HEK293 (cell line): Measurements from ENCODE around the gene WDR77.

Source experiments
- OVOL3 ChIP-seq: fragments of 450-650 bp; formaldehyde crosslinking; IDR thresholded peaks from 2 replicates; pipeline ENCODE4 v1.5.1; 2016; ENCODE audit warnings: missing biosample characterization, missing genetic modification characterization
- TCF7L2 ChIP-seq: IDR thresholded peaks from 2 replicates; pipeline ENCODE4 v1.6.1; 2011; ENCODE audit warnings: low read depth, mild to moderate bottlenecking, inconsistent platforms, low read length, moderate library complexity, borderline replicate concordance
- YY1 ChIP-seq: fragments of 450-650 bp; formaldehyde crosslinking; IDR thresholded peaks from 2 replicates; pipeline ENCODE4 v1.5.1; 2018; ENCODE audit warnings: missing biosample characterization, missing genetic modification characterization
- ZBTB20 ChIP-seq: fragments of 450-650 bp; formaldehyde crosslinking; IDR thresholded peaks from 2 replicates; pipeline ENCODE4 v1.5.1; 2016; ENCODE audit warnings: missing biosample characterization, missing genetic modification characterization
- ZNF274 ChIP-seq, 2 experiments: fragments of 200-500 bp in 1 of 2; fragments of 450-650 bp in 1 of 2; sonication (Bioruptor generic) in 1 of 2; formaldehyde crosslinking in 1 of 2; IDR thresholded peaks; 2 replicates each; pipeline versions ENCODE4 v1.5.1 to v1.6.1; 2014 to 2016; ENCODE audit warnings: borderline replicate concordance in 1 of 2, inconsistent platforms in 1 of 2, low read length in 1 of 2, missing biosample characterization in 1 of 2, missing genetic modification characterization in 1 of 2
- ZNF473 ChIP-seq: fragments of 450-650 bp; formaldehyde crosslinking; IDR thresholded peaks from 2 replicates; pipeline ENCODE4 v1.5.1; 2017; ENCODE audit warnings: missing biosample characterization, missing genetic modification characterization
- TF ChIP-seq, protein P1 (sequence below): fragments of 450-650 bp; formaldehyde crosslinking; IDR thresholded peaks from 2 replicates; pipeline ENCODE4 v1.5.1; 2016; ENCODE audit warnings: missing biosample characterization, missing genetic modification characterization

DNA sequence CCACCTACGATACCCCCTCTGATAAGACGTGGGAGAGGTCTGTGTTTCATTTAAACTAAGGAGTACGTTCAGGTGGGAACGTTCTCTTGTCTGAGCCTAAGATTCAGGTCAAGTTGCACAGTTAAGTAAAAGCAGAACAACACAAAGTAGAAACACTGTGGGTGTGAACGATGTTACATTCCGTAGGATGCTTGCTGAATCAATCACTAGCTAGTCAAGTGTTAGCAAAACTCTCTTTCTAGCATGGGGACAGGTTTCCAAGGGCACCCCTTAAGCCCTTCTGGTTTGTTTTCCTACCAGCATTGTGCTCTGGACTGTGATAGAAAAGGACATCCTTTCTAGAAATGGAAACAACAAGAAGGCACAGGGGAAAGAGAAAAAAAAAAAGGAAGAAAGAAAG is 38.1 kb upstream of the WDR77 start:
- TF ChIP-seq YY1 (tag by site-specific recombination) (no peak), ZNF274 (IDR thresholded peaks at IDR 0.05; ENCODE audit: low read length) (no peak), ZNF274 (tag by site-specific recombination; IDR thresholded peaks at IDR 0.05; ENCODE audit: borderline replicate concordance) (no peak), ZBTB20 (tag by site-specific recombination) (no peak), ZNF473 (tag by site-specific recombination) (no peak), TCF7L2 (no peak), OVOL3 (tag by site-specific recombination) (no peak)
- TF ChIP-seq, protein P1, sequence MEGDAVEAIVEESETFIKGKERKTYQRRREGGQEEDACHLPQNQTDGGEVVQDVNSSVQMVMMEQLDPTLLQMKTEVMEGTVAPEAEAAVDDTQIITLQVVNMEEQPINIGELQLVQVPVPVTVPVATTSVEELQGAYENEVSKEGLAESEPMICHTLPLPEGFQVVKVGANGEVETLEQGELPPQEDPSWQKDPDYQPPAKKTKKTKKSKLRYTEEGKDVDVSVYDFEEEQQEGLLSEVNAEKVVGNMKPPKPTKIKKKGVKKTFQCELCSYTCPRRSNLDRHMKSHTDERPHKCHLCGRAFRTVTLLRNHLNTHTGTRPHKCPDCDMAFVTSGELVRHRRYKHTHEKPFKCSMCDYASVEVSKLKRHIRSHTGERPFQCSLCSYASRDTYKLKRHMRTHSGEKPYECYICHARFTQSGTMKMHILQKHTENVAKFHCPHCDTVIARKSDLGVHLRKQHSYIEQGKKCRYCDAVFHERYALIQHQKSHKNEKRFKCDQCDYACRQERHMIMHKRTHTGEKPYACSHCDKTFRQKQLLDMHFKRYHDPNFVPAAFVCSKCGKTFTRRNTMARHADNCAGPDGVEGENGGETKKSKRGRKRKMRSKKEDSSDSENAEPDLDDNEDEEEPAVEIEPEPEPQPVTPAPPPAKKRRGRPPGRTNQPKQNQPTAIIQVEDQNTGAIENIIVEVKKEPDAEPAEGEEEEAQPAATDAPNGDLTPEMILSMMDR (tag by site-specific recombination), result no peak
